HG03558 (cell line): ENCODE data around the gene SH2B3.
"Not testable (repeated sequence)": the region's sequence is repeated elsewhere in the genome, so short reads cannot be mapped to it uniquely, and the experiment has no call there.

ENCODE experiments used
- ATAC-seq: cut with Tn5 transposase; IDR thresholded peaks from one replicate; pipeline ENCODE4 v1.9.1; 2021; ENCODE audit warnings: moderate number of reproducible peaks; ENCODE audit not compliant: unreplicated experiment; ENCODE audit errors: extremely low read depth

Gene SH2B3

GRCh38 chr12:111453071-111453989 lies 47.6 kb downstream of the SH2B3 start:
- ATAC-seq = no peak

DNA sequence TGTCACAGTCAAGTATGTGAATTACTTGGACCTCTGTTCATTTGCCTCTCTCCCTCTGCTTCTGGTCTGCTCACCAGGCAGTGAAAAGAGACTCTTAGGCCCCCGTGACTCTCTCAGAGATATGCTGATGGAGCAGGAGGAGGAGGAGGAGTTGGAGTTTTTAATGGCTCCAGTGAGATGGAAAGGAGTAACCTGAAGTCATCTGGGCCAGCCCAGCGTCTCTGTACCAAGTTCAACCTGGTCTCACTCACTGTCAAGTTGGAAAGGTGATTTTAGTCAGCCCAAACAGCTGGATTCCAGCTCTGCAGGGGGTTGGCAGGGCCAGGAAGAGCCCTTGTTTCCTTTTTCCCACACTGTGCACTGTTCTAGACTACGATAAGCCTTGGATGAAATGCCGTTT lies 48.6 kb downstream of the SH2B3 start:
- ATAC-seq = no peak

- no peak for ATAC-seq
Measured at GRCh38 chr12:111454716-111455447, 49.2 kb downstream of the SH2B3 start.

DNA sequence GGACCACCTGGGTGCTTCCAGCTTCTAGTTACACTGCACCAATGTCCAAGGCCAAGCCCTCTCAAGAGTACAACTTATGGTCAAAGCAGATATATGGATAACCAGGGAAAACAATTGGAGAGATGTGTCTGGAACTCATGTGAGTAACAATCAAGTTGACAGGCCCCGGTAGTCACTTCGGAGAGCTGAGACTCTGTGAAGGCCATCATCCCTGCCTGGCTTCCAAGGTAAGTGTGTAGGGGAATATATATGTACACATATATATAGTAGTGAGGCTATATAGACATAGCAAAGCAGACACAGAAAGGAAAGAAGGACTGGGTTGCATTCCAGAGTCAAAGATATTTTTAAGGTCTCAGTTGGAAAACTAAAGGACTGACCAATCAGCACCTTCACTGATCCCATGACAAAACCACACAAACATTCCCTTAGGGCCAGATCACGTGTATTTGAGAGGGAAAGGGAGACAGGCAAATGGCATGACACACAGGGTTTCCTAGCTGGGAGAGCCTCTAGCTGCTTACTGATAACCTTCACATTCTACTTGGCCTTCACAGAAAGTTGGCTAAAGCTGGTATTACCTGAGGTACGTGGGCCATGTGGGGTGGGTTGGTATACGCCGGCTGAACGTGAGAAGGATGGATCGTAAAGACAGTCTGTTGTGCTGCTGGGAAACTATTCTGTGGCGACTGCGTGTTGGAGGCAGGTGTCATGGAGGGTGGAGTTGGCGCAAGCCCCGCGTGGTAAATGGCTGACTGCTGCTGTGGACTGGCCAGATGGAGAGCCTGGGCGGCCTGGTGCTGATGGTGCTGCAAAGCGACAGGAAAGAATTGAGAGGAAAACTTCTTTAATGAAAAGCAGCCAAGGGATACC lies 50.0 kb downstream of the SH2B3 start:
- ATAC-seq = no peak

- no peak for ATAC-seq
Measured at GRCh38 chr12:111457071-111457470, 51.3 kb downstream of the SH2B3 start.

GRCh38 chr12:111457577-111457976 lies 51.9 kb downstream of the SH2B3 start:
- no peak for ATAC-seq

- ATAC-seq = no peak
Measured at GRCh38 chr12:111458546-111459172, 52.9 kb downstream of the SH2B3 start.

GRCh38 chr12:111460111-111460510 lies 54.4 kb downstream of the SH2B3 start:
- ATAC-seq = not testable (repeated sequence)

DNA sequence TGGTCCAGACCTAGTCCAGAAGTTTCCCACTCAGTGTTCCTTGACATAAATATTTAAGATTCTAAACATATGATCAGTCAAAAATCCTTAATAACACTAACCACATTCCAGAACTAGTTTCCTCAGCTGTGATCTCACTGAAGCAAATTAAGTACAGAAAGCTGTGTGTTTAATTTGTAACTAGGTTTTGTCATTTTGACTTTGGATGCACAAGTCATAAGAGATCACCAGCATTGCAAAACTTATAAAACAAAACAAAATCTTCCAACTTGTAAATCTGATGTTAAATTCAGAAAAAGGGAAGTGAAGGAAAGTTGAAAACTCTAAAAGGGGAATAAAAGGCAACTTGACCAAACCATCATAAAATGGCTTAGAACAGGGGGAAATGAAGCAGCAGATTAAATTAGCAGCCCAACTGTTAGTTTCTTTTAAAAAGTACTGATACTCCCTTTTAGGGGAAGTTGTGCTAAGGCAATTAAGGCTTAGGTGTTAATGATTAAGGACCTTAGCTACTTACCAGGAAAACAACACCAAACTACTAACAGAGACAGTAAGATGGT lies 56.6 kb downstream of the SH2B3 start:
- no peak for ATAC-seq

- ATAC-seq = no peak
Measured at GRCh38 chr12:111467092-111467856, 61.6 kb downstream of the SH2B3 start.

DNA sequence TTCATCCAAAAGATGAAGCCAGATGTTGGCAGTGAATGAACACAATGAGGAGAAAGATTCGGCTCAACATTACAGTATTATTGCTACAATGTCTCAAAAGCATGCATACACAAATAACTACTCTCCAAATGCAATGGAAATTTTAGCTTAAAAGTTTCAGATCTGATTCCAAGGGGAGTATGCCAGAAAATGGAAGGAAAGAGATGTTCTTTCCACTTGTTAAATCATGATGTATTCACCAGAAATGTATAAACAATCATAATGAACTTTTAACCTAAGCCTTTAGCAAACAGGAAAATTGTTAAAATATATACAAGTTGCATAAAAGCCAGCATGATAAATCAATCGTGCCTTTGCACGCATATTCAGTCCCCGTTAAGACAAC lies 62.1 kb downstream of the SH2B3 start:
- no peak for ATAC-seq

DNA sequence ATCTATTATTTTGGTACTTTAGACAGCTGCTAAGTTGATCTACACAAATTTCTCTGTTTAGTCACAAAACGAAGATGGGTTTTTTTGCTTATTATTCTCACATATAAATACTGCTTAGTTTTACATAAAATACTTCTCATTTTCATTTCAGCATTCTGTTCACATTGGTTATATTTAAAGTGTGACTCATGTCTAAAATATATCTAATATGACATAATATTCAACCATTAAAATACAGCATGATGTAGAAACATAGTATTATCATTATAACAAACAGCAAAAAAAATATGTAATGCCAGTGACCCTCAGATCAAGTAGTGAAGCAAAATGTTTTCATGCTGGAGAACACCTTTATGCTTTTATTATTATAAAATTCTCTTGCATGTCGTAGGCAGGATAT lies 63.7 kb downstream of the SH2B3 start:
- ATAC-seq = no peak

GRCh38 chr12:111471236-111471635 lies 65.5 kb downstream of the SH2B3 start:
- ATAC-seq = no peak

- no peak for ATAC-seq
Measured at GRCh38 chr12:111482462-111482861, 76.7 kb downstream of the SH2B3 start.

DNA sequence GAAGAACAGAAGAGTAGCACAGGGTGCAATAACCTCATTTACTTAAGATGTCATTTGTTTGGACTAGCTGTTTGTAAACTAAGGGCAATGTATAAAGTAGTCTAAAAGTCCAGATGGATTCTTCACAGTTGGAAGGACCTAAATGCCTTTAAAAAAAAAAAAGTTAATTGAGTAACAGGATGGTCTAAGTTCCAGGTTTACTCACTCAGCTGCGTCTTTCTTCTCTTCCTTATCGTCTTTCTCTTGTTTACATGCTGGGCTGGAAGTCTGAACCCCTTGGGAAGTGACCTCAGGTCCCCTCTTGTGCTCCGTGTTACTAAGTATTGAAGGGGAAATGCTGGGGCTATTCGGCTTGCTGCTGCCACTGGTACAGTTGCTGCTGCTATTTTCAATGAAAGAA lies 82.5 kb downstream of the SH2B3 start:
- ATAC-seq = no peak

DNA sequence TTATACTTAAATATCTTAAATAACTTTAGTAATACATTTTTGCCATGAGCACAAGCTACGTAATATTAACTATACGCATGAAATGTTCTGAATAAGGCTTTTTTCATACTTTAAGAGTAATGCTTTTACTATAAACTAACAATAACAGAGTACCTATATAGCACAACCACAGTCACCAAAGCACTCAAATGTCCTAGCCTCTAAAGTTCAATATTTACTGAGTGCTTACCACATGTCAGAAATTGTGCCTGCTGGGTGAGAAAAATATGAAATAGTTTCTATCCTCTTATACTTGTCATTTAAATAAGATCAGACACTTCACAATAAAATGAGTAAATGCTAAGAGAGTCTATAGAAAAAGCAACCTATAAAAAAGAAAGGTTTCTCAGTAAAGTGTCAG lies 83.1 kb downstream of the SH2B3 start:
- no peak for ATAC-seq

GRCh38 chr12:111492979-111493378 lies 87.3 kb downstream of the SH2B3 start:
- ATAC-seq = not testable (repeated sequence)

- ATAC-seq = no peak
Measured at GRCh38 chr12:111494676-111495075, 89.0 kb downstream of the SH2B3 start.
